Keratinocyte (primary cell): ENCODE results near the gene SPPL3.

Experiments used
- EZH2 ChIP-seq: IDR thresholded peaks from one replicate; pipeline ENCODE4 v1.6.1; 2012; ENCODE audit warnings: inconsistent platforms, mild to moderate bottlenecking, low read length, moderate library complexity
- TF ChIP-seq, protein P1 (sequence below), 3 experiments: IDR thresholded peaks in 1 of 3; conservative IDR thresholded peaks in 1 of 3; optimal IDR thresholded peaks in 1 of 3; 2 replicates in 2 of 3; 3 replicates in 1 of 3; pipeline versions ENCODE3 to v1.5.1; 2011; ENCODE audit warnings: low read length in 3 of 3, mild to moderate bottlenecking in 3 of 3, moderate library complexity in 2 of 3, control low read depth in 1 of 3, inconsistent platforms in 1 of 3; ENCODE audit not compliant: insufficient read depth in 2 of 3; ENCODE audit errors: extremely low read depth in 1 of 3

DNA sequence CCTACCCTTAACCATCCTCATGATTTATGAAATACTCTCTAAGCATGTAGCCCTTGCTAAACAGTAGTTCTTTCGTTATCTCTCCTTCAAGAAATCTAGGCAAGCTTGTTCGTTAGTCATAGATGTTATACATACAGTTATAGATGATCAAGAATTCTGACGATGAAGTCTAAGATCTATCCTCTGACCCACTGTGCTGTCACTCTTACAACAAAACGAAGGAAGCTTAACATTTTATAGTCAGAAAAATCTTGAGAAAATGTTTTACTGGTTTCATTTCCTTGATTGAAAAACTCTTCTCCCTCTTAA is 68.9 kb downstream of the SPPL3 start:
- TF ChIP-seq EZH2, result no peak
- TF ChIP-seq, protein P1, sequence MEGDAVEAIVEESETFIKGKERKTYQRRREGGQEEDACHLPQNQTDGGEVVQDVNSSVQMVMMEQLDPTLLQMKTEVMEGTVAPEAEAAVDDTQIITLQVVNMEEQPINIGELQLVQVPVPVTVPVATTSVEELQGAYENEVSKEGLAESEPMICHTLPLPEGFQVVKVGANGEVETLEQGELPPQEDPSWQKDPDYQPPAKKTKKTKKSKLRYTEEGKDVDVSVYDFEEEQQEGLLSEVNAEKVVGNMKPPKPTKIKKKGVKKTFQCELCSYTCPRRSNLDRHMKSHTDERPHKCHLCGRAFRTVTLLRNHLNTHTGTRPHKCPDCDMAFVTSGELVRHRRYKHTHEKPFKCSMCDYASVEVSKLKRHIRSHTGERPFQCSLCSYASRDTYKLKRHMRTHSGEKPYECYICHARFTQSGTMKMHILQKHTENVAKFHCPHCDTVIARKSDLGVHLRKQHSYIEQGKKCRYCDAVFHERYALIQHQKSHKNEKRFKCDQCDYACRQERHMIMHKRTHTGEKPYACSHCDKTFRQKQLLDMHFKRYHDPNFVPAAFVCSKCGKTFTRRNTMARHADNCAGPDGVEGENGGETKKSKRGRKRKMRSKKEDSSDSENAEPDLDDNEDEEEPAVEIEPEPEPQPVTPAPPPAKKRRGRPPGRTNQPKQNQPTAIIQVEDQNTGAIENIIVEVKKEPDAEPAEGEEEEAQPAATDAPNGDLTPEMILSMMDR (optimal IDR thresholded peaks at IDR 0.05 in 1 of 3, IDR thresholded peaks at IDR 0.05 in 1 of 3, conservative IDR thresholded peaks at IDR 0.05 in 1 of 3; ENCODE audit: extremely low read depth in 1 of 3, insufficient read depth in 2 of 3, low read length in 3 of 3), result no peak
